PC-3 (cell line): Measurements from ENCODE around the gene FSTL5. TPM values are rescaled to one million over a fixed set of nuclear protein-coding genes. Genes with fewer than 3 reads are reported as not detected.

ENCODE experiments used
- ATAC-seq: fragments of 200-7000 bp; cut with Tn5 transposase; 2 replicates; pipeline ENCODE4 v1.9.1; 2020; ENCODE audit warnings: mild to moderate bottlenecking, moderate library complexity
- BruUV-seq: library from RNA; stranded (reverse); fragments of 400-500 nt; replicated peaks from 2 replicates; lab custom pipeline; 2021; lab: Mats Ljungman, UMichigan
- CTCF ChIA-PET: fragments of 300-600 bp; sonication (Branson Sonifier 250); formaldehyde crosslinking; loops from one replicate; lab custom pipeline; 2022; ENCODE audit warnings: antibody characterized with exemption; lab: Charles Lee
- POLR2A ChIA-PET: fragments of 300-600 bp; sonication (Branson Sonifier 250); formaldehyde crosslinking; loops from one replicate; lab custom pipeline; 2022; ENCODE audit warnings: antibody characterized with exemption; ENCODE audit not compliant: unreplicated experiment; lab: Charles Lee
- DNase-seq: peaks from one replicate; pipeline ENCODE4 v3.0.0-alpha.2; 2015
- H2AFZ ChIP-seq: fragments of 300-600 bp; sonication (generic); 2 replicates; pipeline ENCODE4 v1.6.0; 2016; ENCODE audit warnings: antibody characterized with exemption, low read length
- H3F3A ChIP-seq: fragments of 300-600 bp; sonication (generic); one replicate; pipeline ENCODE4 v1.6.0; 2017; ENCODE audit warnings: antibody characterized with exemption, low read length, control low read depth, mild to moderate bottlenecking; ENCODE audit not compliant: unreplicated experiment
- H3K27ac ChIP-seq: fragments of 300-600 bp; sonication (generic); 2 replicates; pipeline ENCODE4 v1.5.1; 2016; ENCODE audit warnings: mild to moderate bottlenecking, low read length
- H3K27me3 ChIP-seq: fragments of 300-600 bp; sonication (generic); 2 replicates; pipeline ENCODE4 v1.6.1; 2016; ENCODE audit warnings: low read length, mixed read lengths
- H3K36me3 ChIP-seq: fragments of 300-600 bp; sonication (generic); 2 replicates; pipeline ENCODE4 v1.6.1; 2016; ENCODE audit warnings: low read depth, mixed run types, low read length, mixed read lengths
- H3K4me1 ChIP-seq: fragments of 300-600 bp; sonication (generic); 2 replicates; pipeline ENCODE4 v1.5.1; 2016; ENCODE audit warnings: low read length; ENCODE audit not compliant: insufficient read depth
- H3K4me2 ChIP-seq: fragments of 300-600 bp; sonication (generic); 2 replicates; pipeline ENCODE4 v1.6.0; 2016; ENCODE audit warnings: low read length
- H3K4me3 ChIP-seq: fragments of 300-600 bp; sonication (generic); 2 replicates; pipeline ENCODE4 v1.5.1; 2016; ENCODE audit warnings: mild to moderate bottlenecking, low read length, mixed read lengths
- H3K79me2 ChIP-seq: fragments of 300-600 bp; sonication (generic); 2 replicates; pipeline ENCODE4 v1.6.1; 2017; ENCODE audit warnings: low read length, mixed read lengths
- H3K9ac ChIP-seq: fragments of 300-600 bp; sonication (generic); 2 replicates; pipeline ENCODE4 v1.6.0; 2016; ENCODE audit warnings: mild to moderate bottlenecking, low read length
- H3K9me2 ChIP-seq: fragments of 300-600 bp; sonication (generic); replicated peaks from 2 replicates; pipeline ENCODE4 v1.6.1; 2016; ENCODE audit warnings: mixed run types, low read length, mixed read lengths
- H3K9me3 ChIP-seq: fragments of 300-600 bp; sonication (generic); 2 replicates; pipeline ENCODE4 v1.6.1; 2016; ENCODE audit warnings: low read length, mixed read lengths
- H4K20me1 ChIP-seq: fragments of 300-600 bp; sonication (generic); 2 replicates; pipeline ENCODE4 v1.6.1; 2016; ENCODE audit warnings: low read length, mixed read lengths
- CTCF ChIP-seq: fragments of 300-600 bp; sonication (generic); conservative IDR thresholded peaks from 2 replicates; pipeline ENCODE4 v1.5.1; 2017; ENCODE audit warnings: antibody characterized with exemption, low read depth, mild to moderate bottlenecking, low read length
- EZH2 ChIP-seq: fragments of 300-600 bp; sonication (generic); IDR thresholded peaks from one replicate; pipeline ENCODE4 v1.6.1; 2017; ENCODE audit warnings: antibody characterized with exemption, mild to moderate bottlenecking, low read length; ENCODE audit not compliant: unreplicated experiment
- EZH2phosphoT487 ChIP-seq: fragments of 300-600 bp; sonication (generic); IDR thresholded peaks from 2 replicates; pipeline ENCODE4 v1.6.1; 2018; ENCODE audit warnings: mild to moderate bottlenecking, antibody characterized with exemption, low read length, borderline replicate concordance
- intact Hi-C: fragments of 100-400 bp; cut with micrococcal nuclease; formaldehyde crosslinking; loops from 2 replicates; pipeline ENCODE4 v1.9.0; 2023
- total RNA-seq: library from RNA; depleted of rRNA; stranded (reverse); fragments of >200 nt; gene quantifications from 2 replicates; pipeline ENCODE4 v1.2.3, GENCODE V29; 2014

FSTL5 gene
- total RNA-seq, 1 experiment from 2014 or later: not detected

GRCh38 chr4:161907590-161907955, 256.2 kb downstream of the FSTL5 start:
- no peaks in the 10 kb centered on the region for H3K27me3 ChIP-seq
- H3K4me3 ChIP-seq: no peak overlapping the region
- DNase-seq (no peak), ATAC-seq (no peak)
- H3K27ac ChIP-seq: no peak overlapping the region
- no peaks in the 10 kb centered on the region for H3K9me3 ChIP-seq
- H3K4me2 ChIP-seq: no peak overlapping the region
- no peaks in the 10 kb centered on the region for H3K9me2 ChIP-seq
- no peaks in the 10 kb centered on the region for H3K79me2 ChIP-seq
- no peaks in the 10 kb centered on the region for H3K36me3 ChIP-seq
- TF ChIP-seq EZH2 (no peak), EZH2phosphoT487 (no peak), CTCF (no peak)
- H3F3A ChIP-seq: no peaks in the 10 kb centered on the region
- no TSS peak for BruUV-seq
- POLR2A ChIA-PET: no interaction called here
- H3K4me1 ChIP-seq: no peaks in the 10 kb centered on the region
- no peak overlapping the region for H3K9ac ChIP-seq
- no peaks in the 10 kb centered on the region for H4K20me1 ChIP-seq
- CTCF ChIA-PET: no interaction called here
- H2AFZ ChIP-seq: no peak overlapping the region
- intact Hi-C loops: no loop called here

GRCh38 chr4:161906836-161907589, 256.8 kb downstream of the FSTL5 start:
- DNase-seq (no peak), ATAC-seq (no peak)
- H3K9ac ChIP-seq: no peak overlapping the region
- H3K4me1 ChIP-seq: no peaks in the 10 kb centered on the region
- H2AFZ ChIP-seq: no peak overlapping the region
- H3K4me2 ChIP-seq: no peak overlapping the region
- intact Hi-C loops: no loop called here
- BruUV-seq: no TSS peak
- H4K20me1 ChIP-seq: no peaks in the 10 kb centered on the region
- H3F3A ChIP-seq: no peaks in the 10 kb centered on the region
- H3K27me3 ChIP-seq: no peaks in the 10 kb centered on the region
- H3K27ac ChIP-seq: no peak overlapping the region
- ChIA-PET POLR2A (no interaction called here), CTCF (no interaction called here)
- H3K79me2 ChIP-seq: no peaks in the 10 kb centered on the region
- H3K4me3 ChIP-seq: no peak overlapping the region
- H3K36me3 ChIP-seq: no peaks in the 10 kb centered on the region
- H3K9me3 ChIP-seq: no peaks in the 10 kb centered on the region
- H3K9me2 ChIP-seq: no peaks in the 10 kb centered on the region
- no peak for TF ChIP-seq EZH2
- no peak for TF ChIP-seq EZH2phosphoT487
- TF ChIP-seq CTCF: no peak

- no peak for DNase-seq
- ATAC-seq: no peak
- Histone ChIP-seq H3F3A (no peaks in the 10 kb centered on the region), H4K20me1 (no peaks in the 10 kb centered on the region), H3K79me2 (no peaks in the 10 kb centered on the region), H3K9me3 (no peaks in the 10 kb centered on the region), H3K9me2 (no peaks in the 10 kb centered on the region), H3K9ac (no peak overlapping the region), H3K4me3 (no peak overlapping the region), H3K27ac (no peak overlapping the region), H3K4me2 (no peak overlapping the region), H3K36me3 (no peaks in the 10 kb centered on the region), H3K4me1 (no peaks in the 10 kb centered on the region), H2AFZ (no peak overlapping the region), H3K27me3 (no peaks in the 10 kb centered on the region)
- ChIA-PET CTCF (no interaction called here), POLR2A (no interaction called here)
- intact Hi-C loops: no loop called here
- BruUV-seq: no TSS peak
- no peak for TF ChIP-seq EZH2
- TF ChIP-seq CTCF: no peak
- no peak for TF ChIP-seq EZH2phosphoT487
These were observed 263.7 kb downstream of the FSTL5 start for GRCh38 chr4:161900110-161900509.
